GM19099 (cell line): Measurements from ENCODE around the gene ALG6.
A peak's percentile ranks its signal among the peaks of the same experiment; 100 is the strongest.

ENCODE experiments used
- POLR2A ChIP-seq: IDR thresholded peaks from 3 replicates; pipeline ENCODE4 v1.6.1; 2011; ENCODE audit warnings: low read depth; ENCODE audit not compliant: insufficient read length; ENCODE audit errors: extremely low read depth

The ALG6 gene

DNA sequence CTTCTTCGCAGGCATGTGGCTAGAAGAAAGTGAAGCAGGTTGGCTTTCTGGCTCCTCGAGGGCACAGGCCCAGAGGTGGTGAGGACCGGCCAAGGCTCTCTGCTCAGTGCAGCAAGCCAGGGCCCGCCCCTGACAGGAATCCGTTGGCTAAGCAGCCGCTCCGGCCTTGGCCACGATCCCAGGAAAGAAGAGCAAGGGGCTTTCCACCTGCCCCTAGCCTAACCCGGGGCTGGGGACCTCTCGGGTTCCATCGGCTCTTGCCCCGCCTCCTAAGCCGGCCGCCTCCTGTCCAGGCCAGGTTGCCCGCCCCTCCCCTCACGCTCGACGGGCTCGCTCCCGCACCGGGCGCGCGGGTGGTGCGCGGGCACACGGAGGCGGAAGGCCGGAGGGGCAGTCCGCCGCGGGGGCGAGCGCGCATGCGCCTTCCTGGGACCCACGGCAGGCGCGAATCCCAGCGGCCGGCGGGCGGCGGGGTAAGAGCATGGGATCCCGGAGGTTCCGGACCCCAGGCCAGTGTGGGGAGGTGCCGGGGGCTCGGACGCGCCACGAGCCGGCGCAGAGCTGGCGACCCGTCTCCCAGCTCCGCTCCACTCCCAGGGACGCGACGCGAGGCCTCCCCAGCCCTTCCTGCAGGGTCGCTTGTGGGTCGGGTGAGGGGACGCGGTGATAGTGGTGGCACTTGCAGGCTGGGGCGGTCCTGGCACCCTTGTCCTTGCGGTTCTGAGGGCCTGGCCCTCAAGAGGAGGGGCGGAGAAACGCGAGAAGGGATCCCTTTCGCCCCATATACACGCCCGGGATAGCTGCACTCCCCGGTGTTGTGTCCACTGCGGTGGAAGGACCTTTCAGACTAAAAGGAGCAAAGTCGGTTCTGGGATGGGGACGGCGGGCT, at the start of gene ALG6:
ALG6 (plus strand) TSS at position 413 of the 889 bp plus-strand sequence. CDS start 3,351 bp downstream, outside the sequence.
- TF ChIP-seq POLR2A, result peak; percentile 94

DNA sequence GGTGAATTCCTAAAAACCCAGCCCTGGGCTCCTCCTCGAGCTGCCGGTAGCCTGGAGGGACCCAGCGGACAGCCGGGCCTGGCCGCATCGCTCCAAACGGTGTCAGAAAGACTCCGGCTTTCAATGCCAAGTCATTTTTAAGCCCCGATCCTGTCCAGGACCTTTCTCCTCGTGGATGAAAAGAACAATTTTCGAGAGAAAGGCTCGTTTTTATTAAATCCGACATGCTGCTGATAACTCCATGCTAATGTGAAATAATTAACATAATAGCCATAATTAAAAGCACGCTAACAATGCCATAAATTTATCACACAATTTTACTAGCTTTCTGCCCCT, 49.6 kb upstream of the ALG6 start:
- TF ChIP-seq POLR2A, result no peak

DNA sequence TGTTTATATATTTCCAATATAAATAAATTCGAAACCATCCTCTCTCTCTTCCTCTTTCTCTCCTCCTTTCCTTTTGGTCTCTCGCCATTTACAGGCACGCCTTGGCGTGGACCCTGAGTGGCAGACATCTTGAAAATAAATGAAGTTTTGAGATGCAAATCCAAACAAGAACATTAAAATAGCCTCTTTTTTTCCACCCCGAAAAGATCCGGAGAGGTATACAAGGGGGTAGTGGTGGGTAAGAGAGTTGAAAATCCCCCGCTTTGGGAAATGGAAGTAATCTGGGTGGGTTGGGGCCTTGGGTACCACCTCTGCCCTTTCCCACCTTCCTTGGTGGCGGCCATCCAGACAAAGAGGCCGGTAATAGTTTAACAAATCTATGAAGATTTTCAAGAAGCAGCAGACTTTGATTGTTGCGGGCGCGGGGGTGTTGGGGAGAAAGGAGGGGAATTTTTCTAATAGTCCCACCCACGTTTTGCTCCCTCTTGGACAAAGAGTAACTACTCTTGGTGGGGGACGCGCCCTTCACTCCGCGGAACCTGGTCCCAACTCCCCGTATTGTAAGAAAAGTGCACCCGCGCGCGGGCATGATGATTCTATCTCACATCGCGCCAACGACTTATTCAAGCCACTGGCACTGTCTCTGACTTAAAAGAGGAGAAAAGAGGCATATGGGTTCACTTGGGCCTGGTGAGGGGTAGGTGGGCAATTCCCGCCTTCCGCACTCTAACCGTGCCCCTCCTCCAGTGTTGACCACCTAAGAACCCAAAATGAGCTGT, 49.0 kb upstream of the ALG6 start:
- no peak for TF ChIP-seq POLR2A

DNA sequence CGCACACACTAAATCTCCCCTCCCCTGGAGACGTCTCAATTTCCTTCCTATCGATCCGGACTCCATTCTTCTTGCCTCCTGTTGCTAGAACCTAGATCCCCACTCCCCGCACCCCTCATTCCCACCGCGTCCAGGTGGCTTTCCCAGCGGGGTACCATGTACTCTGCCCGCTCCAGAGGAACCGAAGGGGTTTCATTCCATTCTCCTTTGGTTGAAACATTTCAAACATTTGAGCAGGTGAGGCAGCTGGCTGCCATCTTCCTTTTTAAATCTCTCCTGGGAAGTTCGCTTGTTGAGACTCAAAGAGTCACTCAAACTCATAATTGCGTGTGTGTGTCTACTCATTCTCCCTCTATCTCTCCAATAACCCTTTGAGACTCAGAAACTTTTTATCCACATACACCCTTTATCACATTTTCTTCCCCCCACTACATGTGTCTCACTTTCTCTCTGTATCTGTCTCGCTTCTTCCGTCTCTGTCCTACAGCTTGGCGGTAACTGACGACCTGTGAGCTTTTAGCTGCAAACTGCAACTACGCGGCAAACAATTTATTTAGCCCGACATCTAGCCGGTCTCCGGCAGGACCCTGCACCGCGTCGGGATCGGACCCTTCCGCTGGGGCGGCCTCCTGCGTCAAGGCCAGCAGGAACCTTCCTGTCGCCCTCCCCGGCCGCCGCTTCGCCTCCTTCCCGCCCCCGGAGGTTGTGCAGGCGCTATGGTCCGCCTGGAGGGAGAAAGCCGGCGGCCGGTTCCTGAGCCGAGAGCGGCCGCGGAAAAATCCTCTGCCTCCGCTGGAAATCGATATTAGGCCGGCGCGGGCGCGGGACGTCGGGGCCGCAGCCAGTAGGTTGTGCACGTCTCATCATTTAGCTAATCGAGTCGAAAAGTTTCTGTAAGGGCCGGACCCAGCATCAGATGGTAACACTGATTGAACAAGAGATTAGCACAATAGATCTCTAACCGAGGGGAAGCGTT, 48.1 kb upstream of the ALG6 start:
- no peak for TF ChIP-seq POLR2A

DNA sequence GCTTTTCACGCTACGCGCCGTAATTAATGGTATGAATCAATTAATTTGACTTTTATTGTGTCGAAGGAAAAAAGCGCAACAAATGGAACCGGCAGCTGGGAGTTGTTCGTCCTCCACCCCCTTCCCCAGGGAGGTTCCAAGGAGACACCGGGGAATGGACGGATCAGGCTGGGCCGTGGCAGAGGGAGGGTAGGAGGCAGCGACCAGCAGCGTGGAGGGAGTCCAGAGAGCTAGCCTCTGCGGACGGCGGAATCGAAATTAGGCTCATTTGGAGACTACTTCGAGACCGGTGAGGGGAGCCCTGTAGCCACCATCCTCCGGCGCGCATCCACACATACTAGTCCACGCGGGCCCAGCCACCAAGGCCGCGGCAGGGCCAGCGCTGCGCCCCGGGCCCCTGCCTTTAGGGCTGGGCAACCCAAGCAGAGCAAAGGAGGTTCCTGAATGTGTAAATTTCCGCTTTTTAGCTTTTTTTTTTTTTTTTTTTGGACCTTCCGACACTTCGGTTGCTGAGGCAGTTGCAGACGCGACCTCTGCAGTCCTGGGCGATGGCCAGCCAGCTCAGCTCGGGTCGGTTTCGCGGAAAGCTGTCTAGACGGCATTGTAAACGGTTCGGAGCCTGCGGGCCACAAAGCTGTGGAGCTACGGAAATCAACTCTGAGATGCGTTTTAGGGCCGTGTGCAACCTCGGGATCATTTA, 47.3 kb upstream of the ALG6 start:
- TF ChIP-seq POLR2A, result no peak

DNA sequence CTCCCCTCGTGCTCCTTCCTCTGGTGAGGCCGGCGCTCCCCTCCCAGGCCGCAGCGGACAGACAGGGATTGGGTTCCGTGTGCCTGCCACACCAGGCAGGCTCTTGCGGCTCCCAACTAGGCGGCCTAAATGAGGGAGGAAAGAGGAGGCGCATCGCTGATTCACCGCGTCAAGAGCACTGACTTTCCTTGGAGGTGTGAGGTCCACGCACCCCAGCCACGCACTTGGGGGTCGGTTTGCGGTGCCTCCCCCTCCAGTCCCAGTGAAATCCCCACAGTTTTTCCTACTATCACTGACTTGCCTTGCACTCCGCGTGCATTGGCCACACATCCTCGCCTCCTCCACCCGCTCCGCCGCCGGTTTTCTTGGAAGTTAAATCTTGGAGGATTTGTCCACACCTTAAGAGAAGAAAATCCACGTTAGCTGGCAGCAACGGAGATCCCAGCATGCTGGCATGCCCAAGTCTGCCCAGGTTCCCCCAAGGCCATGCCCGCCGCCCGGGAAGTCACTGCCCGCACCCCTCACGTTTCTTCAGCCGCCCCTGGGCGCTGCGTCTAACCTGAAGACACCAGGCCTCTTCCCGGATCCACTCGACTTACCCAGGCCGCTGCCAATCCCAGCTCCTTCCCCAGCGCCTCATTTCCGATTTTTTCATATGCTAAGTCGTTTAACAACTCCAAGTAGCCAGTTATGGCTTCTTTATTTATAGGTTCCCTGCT, 46.2 kb upstream of the ALG6 start:
- TF ChIP-seq POLR2A, result no peak

DNA sequence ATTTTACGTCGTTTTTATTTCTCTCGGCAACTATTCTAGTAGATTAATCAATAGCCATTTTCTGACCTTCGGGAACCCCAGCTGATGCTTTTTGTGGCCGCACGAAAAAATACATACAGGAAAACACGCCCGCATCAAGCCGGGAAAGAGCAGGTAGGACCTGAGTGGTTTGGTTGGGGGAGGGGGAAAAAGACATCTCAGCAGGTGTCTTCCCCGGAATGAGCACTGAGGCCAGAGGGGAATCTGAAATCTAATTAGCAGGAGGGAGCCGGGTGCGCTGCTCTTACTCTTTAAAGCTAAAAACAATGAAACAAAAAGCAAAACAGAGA, 45.7 kb upstream of the ALG6 start:
- no peak for TF ChIP-seq POLR2A

DNA sequence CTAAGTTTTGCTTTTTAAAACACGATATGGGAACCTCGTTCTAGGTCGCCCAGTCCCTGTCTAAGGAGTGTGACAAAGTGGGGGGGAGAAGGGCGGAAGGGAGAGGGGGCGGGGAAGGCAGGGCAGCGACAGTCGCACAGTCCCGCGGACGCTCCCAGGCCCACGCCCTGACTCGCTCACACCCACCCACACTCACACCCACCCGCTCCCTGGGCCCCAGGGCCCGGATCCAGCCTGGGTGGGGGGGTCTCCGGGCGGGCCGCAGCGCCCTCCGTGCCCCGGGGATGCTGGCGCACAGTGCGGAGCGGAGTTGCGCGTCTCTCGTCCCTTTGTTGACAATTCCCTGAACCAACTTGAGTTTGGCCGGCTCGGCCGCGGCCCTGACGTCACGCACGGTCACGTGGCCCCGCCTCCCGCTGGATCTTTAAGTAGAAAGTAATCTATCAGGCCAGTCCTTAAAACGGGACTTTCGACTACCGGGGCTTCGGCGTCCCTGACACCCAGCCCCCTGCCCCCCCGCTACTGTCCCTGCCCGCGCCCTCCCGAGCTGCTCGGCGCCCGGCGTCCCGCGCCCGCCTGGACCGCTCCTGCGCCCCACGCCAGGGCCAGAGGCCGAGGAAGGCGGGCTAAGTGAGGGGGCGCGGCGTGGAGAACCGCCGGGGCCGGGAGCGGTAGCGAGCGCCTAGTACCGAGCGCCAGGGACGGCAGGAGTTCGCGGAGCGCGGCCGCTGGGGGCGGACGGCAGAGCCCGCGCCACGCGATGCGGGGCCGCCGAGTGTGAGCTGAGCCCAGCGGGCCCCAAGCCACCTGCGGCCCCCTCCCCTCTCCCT, 45.1 kb upstream of the ALG6 start, which contains the start of gene FOXD3:
FOXD3 (plus strand) TSS at position 454 of the 830 bp plus-strand sequence. CDS start 492 bp downstream, outside the sequence.
- no peak for TF ChIP-seq POLR2A

DNA sequence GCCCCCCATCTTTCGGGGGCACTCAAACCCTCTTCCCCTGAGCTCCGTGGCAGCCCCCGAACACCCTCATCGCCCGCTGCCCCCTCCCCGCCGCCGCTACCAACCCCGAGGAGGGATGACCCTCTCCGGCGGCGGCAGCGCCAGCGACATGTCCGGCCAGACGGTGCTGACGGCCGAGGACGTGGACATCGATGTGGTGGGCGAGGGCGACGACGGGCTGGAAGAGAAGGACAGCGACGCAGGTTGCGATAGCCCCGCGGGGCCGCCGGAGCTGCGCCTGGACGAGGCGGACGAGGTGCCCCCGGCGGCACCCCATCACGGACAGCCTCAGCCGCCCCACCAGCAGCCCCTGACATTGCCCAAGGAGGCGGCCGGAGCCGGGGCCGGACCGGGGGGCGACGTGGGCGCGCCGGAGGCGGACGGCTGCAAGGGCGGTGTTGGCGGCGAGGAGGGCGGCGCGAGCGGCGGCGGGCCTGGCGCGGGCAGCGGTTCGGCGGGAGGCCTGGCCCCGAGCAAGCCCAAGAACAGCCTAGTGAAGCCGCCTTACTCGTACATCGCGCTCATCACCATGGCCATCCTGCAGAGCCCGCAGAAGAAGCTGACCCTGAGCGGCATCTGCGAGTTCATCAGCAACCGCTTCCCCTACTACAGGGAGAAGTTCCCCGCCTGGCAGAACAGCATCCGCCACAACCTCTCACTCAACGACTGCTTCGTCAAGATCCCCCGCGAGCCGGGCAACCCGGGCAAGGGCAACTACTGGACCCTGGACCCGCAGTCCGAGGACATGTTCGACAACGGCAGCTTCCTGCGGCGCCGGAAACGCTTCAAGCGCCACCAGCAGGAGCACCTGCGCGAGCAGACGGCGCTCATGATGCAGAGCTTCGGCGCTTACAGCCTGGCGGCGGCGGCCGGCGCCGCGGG, 44.2 kb upstream of the ALG6 start:
- TF ChIP-seq POLR2A, result no peak

DNA sequence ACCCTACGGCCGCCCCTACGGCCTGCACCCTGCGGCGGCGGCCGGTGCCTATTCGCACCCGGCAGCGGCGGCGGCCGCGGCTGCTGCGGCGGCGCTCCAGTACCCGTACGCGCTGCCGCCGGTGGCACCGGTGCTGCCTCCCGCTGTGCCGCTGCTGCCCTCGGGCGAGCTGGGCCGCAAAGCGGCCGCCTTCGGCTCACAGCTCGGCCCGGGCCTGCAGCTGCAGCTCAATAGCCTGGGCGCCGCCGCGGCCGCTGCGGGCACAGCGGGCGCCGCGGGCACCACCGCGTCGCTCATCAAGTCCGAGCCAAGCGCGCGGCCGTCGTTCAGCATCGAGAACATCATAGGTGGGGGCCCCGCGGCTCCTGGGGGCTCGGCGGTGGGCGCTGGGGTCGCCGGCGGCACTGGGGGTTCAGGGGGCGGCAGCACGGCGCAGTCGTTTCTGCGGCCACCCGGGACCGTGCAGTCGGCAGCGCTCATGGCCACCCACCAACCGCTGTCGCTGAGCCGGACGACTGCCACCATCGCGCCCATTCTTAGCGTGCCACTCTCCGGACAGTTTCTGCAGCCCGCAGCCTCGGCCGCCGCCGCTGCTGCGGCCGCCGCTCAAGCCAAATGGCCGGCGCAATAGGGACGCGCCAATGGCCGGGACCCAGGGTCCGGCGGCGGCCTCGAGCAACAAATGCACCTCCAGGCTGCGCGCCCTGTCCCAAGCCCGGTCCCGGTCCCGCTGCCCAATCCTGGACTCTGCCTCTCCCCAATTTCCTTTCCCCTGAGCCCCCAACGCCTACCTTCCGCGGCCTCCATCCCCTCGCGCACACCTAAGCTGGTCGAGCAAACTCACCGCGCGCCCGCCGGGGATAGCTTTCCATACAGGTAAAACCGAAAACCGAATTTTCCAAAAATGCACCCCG, 43.3 kb upstream of the ALG6 start:
- TF ChIP-seq POLR2A, result no peak

DNA sequence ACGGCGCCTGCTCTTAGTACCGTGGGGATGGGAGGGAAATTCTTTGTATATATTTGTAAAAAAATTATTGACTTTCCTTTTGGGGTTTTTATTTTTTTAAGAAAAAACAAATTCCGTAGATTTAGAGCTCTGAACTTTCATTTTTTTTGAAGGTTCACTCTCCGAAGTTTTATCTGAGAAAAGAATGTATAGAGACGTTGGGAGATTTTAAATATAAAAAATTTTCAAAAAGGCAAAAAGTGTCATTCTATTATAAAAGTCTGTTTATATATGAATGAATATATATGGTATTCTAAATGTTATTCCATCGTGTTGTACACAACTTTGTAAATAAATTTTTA, 42.7 kb upstream of the ALG6 start:
- no peak for TF ChIP-seq POLR2A
